GM19240 (cell line): ENCODE measurements around the gene PRKCG.

Source experiments
- DNase-seq: peaks from one replicate; pipeline ENCODE4 v3.0.0; 2011; ENCODE audit warnings: low spot score; ENCODE audit not compliant: insufficient read length

The PRKCG gene

DNA sequence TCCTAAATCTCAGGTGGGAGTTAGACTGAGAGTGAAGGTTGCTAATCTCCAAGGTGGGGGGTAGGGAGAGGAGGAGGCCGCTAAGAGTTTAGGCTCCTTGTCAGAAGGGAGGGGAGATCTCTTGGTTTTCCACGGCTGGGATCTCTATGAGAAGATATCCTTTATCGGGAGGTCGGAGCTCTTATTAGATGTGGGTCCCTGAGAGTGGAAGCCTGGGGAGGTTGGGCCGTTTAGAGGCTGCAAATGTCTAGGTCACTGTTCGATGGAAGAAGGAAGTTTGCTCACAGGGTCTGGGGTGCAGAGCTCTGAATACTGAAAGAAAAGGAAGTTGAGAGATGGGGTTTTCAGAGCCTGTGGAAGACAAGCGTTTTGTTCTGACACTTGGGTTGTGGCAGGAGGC, 10.5 kb upstream of the PRKCG start:
- no peak for DNase-seq

GRCh38 chr19:53872762-53873161, 9.2 kb upstream of the PRKCG start:
- no peak for DNase-seq

DNA sequence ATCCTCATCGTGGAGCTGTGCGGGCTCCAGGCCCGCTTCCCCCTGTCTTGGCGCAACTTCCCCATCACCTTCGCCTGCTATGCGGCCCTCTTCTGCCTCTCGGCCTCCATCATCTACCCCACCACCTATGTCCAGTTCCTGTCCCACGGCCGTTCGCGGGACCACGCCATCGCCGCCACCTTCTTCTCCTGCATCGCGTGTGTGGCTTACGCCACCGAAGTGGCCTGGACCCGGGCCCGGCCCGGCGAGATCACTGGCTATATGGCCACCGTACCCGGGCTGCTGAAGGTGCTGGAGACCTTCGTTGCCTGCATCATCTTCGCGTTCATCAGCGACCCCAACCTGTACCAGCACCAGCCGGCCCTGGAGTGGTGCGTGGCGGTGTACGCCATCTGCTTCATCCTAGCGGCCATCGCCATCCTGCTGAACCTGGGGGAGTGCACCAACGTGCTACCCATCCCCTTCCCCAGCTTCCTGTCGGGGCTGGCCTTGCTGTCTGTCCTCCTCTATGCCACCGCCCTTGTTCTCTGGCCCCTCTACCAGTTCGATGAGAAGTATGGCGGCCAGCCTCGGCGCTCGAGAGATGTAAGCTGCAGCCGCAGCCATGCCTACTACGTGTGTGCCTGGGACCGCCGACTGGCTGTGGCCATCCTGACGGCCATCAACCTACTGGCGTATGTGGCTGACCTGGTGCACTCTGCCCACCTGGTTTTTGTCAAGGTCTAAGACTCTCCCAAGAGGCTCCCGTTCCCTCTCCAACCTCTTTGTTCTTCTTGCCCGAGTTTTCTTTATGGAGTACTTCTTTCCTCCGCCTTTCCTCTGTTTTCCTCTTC, 8.0 kb upstream of the PRKCG start:
- no peak for DNase-seq

- DNase-seq, result no peak
Measured at GRCh38 chr19:53874606-53874990, 7.4 kb upstream of the PRKCG start.

DNA sequence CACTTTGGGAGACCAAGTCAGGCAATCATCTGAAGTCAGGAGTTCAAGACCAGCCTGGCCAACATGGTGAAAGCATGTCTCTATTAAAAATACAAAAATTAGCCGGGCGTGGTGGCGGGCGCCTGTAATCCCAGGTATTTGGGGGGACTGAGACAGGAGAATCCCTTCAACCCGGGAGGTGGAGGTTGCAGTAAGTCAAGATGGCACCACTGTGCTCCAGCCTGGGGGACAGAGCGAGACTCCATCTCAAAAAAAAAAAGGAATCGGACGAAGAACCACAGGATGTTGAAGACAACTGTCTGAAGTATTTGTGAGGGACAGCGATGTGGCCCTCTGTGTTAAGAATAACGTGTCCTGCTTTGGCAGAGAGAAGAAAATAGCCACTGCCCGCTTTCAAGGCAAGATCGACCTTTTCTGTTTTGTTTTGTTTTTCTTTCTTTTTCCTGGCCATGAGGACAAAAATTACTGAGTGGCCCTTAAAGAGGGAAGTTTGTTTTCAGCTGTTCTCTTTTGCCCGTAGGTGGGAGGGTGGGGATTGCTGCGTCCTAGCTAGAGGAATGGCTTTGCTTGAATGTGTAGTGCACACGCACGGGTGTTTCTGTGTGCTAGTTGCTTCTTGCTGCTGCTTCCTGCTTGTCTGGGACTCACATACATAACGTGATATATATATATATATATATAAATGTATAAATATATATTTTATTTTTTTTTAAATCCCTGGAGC, 6.2 kb upstream of the PRKCG start:
- no peak for DNase-seq

GRCh38 chr19:53876651-53877224, 5.3 kb upstream of the PRKCG start:
- no peak for DNase-seq

- DNase-seq, result no peak
Measured at GRCh38 chr19:53877361-53877766, 4.6 kb upstream of the PRKCG start.

DNA sequence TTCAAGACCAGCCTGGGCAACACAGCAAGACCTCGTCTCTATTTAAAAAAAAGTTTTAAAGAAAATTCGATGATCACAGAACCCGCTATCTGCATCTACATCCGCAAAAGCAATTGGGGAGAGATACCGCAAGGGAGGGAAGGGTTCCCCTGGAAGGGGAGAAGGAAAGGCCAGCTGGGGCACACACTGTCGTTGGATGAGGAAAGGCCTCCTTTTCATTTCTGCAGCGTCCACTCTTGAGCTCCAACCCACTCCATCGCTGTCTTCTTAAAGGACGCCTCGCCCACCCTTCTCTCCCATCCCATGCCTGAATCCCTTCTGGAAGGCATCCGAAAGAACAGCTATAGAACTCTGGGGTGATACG, 3.2 kb upstream of the PRKCG start:
- DNase-seq, result no peak

- DNase-seq, result peak; percentile 90
Measured at GRCh38 chr19:53879140-53880081, 2.6 kb upstream of the PRKCG start.

DNA sequence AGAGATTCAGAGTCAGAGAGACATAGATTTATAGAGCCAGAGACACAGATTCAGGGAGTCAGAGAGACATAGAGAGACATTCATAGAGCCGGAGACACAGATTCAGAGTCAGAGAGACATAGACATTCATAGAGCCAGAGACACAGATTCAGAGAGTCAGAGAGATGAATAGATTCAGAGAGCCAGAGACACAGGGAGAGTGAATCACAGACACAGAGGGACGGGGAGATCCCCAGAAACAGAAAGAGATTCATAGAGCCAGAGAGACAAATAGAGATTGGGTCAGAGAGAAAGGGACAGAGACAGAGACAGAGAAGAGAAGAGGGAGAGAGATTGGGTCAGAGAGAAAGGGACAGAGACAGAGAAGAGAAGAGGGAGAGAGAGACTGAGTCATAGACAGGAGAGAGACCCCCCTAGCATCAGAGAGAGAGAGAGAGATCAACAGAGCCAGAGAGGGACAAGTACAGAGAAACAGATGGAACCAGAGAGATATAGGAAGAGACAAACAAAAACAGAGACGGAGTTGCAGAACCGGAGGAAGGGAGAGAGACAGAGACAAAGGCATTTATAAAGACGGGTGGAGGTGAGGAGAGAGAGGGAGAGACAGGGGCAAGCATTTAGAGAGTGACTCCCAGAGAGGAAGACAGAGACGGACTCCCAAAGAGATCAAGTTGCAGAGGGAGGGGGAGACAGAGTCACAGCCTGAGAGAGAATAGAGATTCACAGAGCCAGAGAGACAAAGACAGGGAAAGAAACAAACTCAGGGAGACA, 1.1 kb upstream of the PRKCG start:
- no peak for DNase-seq

DNA sequence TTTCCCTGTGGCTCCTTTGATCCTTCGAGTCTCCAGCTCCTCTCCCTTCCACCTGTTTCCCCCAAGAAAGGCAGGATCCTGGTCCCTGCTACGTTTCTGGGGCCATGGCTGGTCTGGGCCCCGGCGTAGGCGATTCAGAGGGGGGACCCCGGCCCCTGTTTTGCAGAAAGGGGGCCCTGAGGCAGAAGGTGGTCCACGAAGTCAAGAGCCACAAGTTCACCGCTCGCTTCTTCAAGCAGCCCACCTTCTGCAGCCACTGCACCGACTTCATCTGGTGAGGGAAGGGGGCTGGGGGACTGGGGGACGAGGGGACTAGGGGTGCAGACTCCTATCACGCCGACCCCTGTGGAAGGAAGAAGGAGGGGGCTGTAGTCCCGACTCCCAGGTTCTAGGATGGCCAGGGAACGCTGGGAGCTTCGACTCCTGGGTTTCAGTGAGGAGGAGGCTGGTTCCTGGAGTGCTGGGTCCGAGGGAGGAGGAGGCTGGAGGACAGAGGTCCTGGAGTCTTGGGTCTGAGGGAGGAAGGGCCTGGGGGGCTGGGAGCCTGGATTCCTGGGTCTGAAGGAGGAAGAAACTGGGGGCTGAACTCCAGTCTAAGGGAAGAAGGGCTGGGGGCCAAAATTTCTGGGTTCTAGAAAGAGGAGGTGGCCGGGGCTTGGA, 524 bp downstream of the PRKCG start:
- DNase-seq, result no peak

DNA sequence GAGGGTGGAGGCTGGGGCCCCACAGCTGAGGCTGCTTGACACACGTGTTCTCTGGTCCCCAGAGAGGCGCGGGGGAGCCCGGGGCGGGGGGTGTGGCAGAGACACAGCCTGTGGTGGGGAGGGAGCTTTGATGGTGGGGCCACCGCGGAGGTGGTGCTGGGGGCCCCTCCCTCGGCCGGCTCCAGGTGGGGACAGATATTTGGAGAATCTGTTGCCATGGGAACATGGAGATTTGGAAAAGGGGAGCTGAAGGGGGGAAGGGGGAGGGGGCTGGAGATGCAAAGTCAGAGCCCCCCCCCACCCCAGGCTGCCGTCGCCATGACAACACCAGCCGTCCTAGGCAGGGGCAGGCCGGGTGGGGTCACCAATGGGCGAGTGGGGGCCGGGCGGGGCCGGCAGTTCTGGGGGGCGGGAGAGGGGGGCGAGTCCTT, 1.2 kb downstream of the PRKCG start:
- no peak for DNase-seq

GRCh38 chr19:53883741-53884140, 1.7 kb downstream of the PRKCG start:
- no peak for DNase-seq

GRCh38 chr19:53884256-53884655, 2.3 kb downstream of the PRKCG start:
- no peak for DNase-seq

GRCh38 chr19:53885036-53885435, 3.0 kb downstream of the PRKCG start:
- DNase-seq, result no peak

- DNase-seq, result no peak
Measured at GRCh38 chr19:53892301-53892980, 10.4 kb downstream of the PRKCG start.

- no peak for DNase-seq
Measured at GRCh38 chr19:53892981-53893325, 11.0 kb downstream of the PRKCG start.

GRCh38 chr19:53894707-53895106, 12.7 kb downstream of the PRKCG start:
- DNase-seq, result no peak

GRCh38 chr19:53896682-53897081, 14.7 kb downstream of the PRKCG start:
- no peak for DNase-seq

DNA sequence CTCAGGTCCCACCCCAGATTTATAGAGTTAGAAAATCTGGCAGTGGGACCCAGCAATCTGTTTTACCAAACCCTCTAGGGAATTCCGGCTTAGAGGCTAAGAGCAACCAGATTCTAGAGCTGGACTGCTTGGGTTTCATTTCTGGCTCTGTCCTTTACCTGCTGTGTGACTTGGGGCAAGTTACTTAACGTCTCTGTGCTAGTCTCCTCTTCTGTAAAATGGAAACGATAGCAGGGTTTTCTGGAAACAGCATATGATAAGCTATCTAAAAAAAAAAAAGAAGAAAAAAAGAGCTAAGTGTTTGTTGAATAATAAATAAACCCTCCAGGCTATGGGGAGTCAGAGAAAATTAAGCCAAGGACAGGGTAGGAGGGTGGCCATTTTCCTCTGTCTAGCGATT, 15.5 kb downstream of the PRKCG start:
- DNase-seq, result no peak
